Right kidney (tissue), 1 donor: ENCODE results near the gene CNTNAP5.

ENCODE experiments used
- DNase-seq: peaks from one replicate; pipeline ENCODE4 v3.0.0-alpha.2; 2016

The CNTNAP5 gene

DNA sequence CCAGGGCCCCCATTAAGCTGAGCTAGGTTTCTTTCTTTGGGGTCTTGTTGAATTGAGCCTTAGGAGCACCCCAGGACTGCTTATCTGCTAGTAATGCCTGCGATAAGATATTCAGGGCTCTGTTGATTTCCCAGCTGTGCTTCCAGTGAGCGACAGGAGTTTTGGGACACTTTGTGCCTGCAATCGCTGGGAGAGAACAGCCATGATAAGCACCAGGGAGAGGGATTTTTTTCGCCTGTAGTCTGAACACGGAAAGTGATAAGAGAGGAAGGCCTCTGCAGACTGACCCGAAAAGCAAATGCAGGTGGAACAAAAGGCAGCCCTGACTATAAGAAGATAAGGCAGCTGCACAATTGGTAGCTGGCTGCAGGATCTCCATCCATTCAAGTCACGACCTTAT lies 244.3 kb downstream of the CNTNAP5 start:
- DNase-seq, result no peak

DNA sequence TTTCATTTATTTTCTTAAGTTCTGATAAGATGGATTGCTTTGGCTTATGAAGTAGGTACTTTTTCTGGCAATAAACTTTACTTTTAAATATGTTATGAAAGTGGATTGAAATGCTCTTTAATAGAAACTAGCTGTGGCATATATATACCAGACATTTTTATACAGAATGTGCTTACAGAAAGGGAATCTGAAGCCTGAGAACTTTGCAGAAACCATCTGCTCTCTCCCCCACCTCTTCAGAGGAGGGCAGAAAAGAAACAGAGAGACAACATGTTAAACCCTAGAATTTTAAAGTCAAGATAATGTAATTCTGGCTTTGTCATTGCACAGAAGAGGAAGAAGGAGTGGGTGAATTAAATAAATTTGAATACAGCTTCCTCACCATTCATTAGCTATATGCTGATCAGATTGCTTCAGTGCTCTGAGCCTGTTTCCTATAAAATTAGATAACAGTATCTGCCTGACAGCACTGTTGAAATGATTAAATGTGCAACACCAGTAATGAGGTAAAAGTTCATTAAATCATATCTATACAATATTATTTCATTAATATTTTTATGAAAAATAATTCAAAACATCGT lies 247.3 kb downstream of the CNTNAP5 start:
- DNase-seq, result no peak

DNA sequence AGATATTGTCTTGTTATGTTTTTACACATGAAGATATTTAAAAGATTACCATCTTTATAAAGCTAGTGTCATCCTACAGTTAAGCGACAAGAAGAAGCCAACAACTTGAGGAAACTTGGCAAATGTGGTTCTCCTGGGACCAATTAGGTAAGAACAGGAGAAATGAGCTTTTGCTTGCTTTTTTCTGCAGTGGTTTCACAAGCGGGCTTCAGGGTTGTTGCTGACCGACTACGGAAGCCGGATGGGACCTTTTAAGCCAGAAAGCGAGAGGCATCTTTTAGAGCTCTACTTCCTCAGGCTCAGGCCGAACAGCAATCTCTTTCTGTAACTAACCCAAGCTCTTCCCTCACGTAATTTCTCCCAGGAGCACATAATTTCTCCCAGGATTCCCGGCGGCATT lies 256.5 kb downstream of the CNTNAP5 start:
- no peak for DNase-seq

DNA sequence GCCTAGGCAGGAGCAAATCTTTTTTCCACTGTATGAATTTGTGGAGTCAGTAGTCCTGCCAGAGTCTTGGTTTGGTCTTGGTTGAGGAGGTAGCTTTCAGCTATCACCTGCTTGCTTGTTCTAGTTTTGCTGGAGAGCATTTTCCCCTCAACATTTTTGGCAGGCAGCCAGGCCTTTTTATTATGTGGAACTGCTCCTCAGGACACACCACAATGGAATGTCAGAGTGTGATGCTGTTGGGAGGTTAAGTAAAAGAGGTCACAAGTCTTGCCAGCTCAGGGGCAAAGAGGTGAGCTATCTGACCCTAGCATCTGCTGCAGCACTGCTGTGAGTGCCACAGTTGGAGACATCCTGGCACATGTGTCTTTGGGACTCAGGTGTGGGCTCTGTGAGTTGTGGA lies 258.0 kb downstream of the CNTNAP5 start:
- DNase-seq, result no peak

DNA sequence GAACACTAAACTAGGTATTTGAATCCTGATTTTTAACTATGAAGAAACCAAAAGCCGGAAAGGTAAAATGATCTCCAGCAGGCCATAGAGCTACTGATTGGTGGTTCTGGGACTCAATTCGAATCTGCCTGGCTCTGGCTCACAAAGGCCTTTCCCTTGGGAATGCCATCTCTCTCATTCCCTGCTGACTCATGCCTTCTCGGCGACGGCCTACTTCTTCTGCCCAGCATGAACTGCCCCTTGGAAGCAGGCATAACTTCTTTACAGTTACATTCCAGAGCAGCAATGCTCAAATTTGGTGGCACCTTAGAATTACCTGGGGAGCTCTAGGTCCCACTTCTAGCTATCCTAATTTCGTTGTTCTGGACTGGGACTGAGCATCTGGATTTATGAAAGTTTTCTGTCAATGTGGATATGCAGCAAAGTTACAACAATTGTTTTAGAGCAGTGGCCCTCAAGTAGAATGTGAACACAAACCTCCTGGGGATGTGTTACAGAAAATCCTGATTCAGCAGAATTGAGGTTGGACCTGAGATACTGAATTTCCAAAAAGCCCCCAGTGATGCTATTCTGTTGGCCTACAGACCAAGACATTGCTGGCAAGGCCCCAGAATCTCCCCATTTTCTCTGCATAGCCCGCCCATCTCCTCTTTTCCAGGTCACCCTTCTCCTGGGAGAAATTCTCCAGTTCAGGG lies 261.1 kb downstream of the CNTNAP5 start:
- DNase-seq, result no peak

DNA sequence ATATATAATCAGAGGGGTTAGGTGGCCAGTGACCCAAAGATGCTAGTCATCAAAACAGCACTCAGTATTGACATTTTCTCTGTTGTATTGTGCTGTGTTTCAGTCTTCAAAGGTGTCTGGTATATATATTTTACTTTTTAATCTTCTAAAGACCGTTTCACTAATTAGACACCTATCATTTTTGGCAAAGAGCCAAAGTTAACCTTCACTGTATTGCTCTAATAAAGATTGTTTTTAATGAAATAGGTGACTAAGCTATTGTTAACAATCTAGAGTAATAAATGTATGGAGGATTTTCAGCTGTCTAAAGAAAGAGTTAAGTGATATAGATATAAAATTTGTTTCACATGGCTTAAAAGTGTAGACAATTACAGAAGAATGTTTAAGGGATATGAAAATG lies 264.0 kb downstream of the CNTNAP5 start:
- no peak for DNase-seq

DNA sequence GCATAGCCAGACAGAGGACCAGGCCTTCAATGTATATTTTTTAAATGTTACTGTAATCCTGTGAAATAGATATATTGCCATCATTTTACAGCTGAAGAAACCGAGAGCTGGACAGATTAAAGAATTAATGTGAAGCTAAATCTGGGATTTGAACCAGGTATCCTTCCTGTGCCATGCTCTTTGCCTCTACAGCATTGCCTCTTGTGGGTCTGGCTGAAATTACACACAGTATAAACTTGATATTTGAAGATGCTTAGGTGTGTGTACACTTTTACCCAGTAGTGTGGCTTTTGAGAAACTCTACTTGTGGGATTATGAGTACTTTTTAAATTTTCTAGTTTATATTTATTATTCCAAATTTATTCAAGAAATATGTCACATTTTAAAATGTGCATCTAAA lies 264.5 kb downstream of the CNTNAP5 start:
- no peak for DNase-seq

DNA sequence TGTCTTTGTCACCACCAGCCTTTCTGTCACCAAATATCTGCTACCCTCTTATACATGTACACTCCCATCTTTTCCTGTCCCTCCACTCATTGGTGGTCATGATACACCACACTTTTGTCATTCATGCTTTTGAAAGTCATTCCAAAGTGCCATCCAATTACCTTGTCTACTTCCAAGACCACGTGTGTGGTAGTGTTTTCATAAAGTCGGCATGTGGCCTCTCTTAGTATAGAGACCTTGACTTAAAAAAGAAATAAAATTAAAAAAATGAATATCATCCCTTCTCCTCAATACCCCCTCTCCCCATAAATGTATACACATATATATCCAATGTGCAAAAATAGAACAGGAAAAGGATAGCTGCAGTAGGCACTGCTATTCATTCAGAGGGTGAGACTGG lies 271.4 kb downstream of the CNTNAP5 start:
- no peak for DNase-seq

DNA sequence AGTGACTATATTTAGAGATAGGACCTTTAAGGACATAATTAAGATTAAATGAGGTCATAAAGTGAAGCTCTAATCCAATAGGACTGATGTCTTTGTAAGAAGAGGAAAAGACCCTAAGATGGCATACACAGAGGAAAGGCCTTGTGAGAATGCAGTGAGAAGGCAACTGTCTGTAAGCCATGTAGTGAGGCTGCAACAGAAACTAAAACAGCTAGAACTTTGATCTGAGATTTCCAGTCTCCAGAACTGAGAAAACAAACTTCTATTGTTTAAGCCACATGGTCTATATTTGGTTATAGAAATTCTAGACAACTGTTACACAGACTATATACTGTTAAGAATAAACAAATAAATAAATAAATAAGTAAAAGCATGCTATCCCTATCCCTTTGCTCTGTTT lies 276.8 kb downstream of the CNTNAP5 start:
- DNase-seq, result no peak

DNA sequence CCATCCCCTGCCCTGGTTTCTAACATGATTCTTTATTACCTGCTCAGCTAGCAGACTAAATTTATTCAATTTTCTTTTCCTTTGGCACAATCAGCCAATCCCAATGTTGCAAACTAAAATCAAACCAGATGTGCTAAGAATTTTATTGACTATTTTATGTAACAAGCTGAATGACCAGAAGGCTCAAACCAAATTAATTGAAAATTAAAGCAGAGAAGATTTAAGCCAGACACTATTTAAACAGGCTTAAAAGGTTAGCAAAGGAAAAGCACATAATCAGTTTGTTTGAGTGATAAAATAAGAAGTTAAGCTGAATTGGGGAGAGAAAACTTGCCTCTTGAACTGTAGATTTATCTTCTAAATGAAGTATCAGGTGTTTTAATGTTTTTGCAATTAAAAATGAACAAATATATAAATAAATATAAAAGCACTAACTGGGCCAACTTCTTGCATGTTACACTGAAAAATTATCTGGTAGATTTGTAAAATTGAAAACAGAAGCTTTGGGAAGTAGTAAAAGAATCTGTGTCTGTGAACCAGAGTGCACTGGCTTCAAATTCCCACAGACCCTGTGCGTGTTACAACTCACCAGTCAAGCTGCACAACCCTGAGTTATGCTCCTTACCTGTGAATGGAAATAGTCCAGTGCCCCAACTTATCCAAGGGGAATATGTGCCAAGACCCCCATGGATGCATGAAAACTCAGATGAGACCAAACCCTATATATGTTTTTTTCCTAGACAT lies 283.4 kb downstream of the CNTNAP5 start:
- DNase-seq, result no peak

DNA sequence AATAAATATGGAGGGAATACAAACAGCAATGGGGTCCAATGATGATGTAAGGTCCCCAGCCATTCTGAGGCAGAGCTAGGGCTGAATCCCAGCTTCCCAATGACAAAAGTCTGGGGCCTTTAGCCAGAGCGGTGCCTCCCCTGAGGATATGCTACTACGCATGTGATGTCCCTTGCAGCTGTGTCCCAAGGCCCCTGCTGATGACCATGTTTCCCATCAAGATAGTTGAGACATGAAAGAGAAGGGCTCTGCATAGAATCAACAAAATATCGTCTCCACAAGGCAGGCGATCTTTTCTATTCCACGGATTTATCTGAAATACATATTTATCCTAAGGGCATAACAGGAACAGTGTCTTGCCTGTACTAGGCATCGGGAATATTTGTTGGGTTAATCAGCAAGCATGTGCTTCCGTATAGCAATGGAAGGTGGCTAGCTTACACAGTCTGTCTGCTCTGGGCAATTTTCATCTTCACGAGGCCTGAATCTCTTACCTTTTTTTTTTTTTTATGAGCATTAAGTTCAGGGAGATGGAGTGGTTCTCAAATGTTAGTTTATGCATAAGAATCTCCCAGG lies 284.6 kb downstream of the CNTNAP5 start:
- DNase-seq, result no peak

DNA sequence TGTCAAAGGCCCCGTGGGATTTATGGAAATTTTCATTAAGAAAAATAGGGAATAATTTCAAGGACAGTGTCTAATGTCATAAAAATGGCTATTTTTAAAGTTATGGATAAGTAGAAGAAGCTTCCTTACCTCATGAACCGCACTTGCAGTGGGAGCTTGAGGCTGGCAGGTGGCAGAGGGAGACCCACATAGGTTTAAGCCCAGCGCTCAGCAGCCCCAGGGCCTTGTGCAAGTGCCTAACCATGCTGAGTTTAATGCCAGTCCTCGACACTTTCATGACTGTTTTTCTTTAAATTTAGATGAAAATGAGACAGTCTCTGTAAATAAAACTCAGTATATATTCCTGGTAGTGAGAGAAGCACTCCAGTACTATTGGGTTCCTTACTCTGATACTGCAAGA lies 285.6 kb downstream of the CNTNAP5 start:
- DNase-seq, result no peak

DNA sequence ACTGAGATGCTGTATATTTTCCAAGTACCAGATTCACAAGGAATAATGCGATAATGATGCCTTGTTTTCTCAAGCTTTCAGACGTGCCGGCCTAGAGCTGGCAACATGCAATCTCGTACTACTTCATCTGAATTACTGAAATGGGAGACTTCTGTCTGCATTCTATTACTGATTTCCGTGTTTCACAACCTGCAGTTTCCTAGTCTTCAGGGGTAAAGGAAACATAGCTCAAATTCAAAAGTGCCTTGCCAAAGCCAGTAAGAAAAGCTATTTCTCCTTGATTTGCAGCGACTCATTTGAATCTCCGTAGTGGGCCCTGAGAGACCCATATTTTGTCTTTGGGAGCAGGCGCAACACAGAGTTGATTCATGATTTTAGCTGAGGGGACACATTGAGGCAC lies 289.0 kb downstream of the CNTNAP5 start:
- no peak for DNase-seq

DNA sequence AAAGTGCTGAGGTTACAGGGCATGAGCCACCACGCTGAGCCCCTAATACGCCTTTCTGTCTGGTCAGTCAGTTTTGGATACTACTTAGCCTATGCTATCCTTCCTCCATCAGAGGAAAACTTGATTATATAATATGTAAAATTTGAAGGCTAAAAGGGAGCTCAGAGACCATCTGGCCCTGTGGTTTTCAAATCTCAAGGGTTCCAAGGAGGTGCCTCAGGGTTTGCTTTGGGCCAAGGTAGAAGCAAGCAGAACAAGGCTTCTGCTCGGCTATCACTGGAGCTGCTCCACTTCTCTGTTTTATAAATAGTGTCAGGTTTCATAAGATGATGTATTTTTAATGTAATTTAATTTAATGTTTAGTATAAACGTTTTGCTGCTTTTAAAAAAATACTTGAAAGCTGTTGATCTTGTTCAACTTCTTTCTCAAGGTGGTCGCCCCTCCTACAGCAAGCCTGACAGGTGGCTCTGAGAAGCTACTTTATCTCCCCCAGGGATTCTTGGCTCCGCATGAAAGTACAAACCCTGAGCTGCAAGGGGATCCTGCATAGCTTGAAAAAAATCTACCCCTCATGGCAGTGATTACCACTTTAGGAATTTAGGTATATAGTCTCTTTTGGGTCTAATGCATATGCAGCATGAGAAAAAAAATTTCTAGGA lies 290.3 kb downstream of the CNTNAP5 start:
- no peak for DNase-seq

DNA sequence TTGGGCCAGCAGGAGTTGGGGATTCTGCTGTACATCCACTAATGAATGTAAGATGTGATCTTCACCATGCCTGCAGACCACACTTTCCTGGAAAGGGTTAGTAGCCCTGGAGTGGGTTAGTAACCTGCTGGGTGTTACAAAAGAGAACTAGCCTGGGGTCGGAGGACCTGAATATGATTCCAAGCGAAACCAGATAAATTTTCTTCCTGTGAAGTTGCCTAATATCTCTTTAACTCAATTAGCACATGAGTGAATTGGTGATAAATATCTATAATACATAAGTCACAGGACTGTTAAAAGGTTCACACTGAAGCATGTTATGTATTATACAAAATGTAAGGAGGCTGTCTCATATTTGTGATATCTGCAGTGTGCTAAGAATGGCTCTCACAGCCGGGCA lies 291.0 kb downstream of the CNTNAP5 start:
- DNase-seq, result no peak

DNA sequence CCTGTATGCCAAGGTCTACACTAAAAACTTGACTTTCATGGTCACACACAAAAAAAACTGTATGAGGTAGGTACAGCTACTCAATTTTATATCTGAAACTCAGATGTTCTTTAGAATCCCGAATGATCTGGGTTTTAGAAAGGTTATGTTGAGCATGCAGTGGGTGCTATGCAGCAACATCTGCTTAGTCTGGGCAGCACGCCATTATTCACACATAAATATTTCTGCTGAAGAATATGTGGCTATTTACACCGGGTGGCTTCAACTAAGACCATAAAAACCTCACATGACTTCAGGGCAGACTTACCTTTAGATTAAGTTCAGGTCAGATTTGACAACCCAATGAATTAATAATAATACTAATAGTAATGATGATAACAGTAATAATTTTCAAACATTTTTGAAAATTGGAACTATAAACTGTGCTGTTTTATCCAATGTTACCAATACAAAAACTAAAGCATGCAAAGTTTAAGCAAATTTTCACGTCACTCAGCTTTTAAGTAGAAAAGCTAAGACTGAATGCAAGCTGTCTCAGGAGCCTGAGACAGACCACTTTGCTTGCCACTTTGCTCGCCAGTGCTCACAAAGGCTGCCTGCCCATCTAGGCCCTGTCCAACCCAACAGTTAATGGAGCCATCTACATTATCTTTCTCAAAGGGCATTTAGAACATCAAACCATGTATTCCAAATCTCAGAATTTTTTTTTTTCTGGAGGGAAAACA lies 292.0 kb downstream of the CNTNAP5 start:
- no peak for DNase-seq

DNA sequence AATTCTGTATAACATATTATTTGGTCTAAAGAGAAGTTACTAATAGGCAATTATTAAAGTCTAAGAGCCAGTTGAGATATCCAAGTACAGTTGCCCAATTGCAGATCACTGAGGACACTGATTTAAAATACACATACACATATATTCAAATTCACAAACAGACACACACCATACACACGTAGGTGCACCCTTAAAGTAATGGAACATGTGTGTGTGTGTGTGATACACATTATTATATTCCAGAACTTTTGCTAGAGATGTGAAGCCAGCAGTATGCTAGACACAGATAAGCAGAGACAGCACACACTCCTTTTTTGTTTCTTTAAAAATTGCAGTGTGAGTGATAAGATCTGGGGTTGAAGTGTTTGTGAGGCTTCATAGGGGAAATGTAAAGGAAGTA lies 292.5 kb downstream of the CNTNAP5 start:
- DNase-seq, result no peak

DNA sequence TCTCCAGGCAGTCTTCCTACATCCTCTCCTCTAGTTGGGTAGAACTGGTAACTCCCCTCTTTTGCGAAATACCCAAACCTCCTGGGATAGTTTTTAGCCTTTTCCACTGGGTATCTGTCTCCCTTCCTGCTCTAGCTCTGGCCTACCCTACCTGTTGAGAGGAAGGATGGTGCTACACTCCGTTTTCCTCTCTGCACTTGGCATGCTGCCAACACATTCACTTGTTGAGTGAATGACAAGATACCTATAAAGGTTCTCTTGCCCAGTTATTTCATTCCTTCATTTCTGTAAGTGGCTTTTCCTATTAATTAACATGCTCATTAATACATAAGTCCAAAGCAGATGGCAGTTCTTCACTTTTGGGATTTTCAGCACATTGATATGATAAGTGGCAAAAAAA lies 293.8 kb downstream of the CNTNAP5 start:
- no peak for DNase-seq

DNA sequence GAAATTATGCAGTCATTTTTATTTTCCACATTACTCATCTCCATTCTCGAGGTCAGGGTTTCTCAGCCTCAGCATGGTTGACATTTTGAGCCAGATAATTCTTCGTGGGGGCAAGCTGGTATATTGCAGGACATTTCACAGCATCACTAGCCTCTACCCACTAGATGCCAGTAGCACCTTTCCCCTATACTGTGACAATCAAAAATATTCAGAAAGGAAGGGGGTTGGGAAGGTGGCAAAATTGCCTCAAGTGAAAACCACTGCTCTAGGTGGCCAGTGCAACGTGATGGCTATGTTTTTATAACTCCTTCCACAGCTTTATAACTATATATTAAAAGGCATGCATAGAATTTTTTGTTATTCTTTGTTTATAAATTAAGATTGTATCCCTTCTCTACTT lies 294.5 kb downstream of the CNTNAP5 start:
- no peak for DNase-seq

DNA sequence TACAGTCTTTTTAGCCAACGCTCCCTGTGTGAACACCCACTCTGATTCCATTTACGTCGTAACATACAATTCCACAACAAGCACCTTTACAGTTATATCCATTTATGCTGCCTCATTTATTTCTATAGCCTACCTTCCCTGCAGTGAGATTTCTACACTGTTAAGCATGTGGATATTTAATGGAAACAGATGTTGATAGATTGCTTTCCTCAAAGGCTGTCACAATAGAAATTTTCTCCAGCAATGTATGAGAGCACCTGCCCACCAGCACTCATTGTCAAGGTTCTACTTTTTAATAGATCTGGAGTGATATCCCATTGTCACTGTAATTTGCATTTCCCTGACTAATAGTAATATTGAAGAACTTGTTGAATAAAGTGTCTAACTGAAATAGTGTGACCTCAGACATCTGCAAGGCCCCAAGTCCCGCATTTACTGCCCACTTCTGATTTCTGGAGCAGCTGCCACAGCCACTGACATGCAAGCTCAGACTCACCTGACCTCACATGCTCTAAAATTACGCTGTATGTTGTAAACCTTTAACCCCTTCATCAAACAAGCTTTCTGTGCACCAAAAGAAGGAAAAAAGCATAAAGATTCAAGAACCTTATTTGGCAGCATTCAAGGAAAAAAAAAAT lies 295.1 kb downstream of the CNTNAP5 start:
- DNase-seq, result no peak

DNA sequence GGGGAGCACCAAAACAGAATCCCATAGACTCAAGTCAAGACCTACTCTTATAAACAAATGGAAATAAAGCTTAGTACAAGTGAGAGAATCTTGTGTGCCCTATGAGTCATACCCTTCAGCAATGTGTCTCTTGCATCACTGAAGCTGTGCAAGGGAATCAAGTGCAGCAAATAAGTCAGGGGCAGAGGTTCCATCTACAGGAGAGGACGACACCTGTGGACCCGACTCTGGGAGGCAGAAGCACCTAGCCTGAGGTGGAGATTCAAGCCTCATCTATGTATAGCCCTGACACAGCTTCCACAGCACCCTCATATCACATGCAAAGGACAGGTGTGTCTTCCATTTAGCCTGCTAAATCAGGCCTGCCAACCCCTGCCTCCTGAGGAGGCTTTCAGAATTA lies 298.2 kb downstream of the CNTNAP5 start:
- no peak for DNase-seq
